ENCODE measurements around the gene SLCO4C1. TPM values are rescaled to one million over a fixed set of nuclear protein-coding genes. Genes with fewer than 3 reads are reported as not detected.

The SLCO4C1 gene
- total RNA-seq, 1 donor from 2014 or later = under 0.01 TPM

DNA sequence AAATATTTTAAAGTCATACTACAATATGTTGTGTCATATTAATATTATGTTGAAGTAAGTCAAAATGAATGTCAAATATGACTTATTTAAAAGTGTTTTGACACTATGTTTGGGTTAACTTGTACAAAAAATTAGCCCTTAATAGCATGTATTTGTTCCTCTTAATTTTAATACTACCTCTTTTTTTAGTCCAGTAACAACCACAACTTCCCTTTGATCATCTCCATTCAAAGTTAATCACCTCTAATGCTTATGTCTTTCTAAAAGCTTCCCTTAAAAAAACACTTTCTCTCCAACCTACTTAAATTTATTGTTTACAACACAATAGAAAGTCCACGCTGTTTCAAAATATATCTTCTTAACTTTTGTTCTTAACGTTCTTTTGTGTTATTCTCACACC lies 9.6 kb downstream of the SLCO4C1 start:
- no peak for TF ChIP-seq CTCF (IDR thresholded peaks at IDR 0.05; ENCODE audit: insufficient read depth, low read length, severe bottlenecking)
- FAIRE-seq = no peak
- H3K27me3 ChIP-seq (ENCODE audit: control insufficient read depth, insufficient read depth, low read length) = no peaks in the 10 kb centered on the region

DNA sequence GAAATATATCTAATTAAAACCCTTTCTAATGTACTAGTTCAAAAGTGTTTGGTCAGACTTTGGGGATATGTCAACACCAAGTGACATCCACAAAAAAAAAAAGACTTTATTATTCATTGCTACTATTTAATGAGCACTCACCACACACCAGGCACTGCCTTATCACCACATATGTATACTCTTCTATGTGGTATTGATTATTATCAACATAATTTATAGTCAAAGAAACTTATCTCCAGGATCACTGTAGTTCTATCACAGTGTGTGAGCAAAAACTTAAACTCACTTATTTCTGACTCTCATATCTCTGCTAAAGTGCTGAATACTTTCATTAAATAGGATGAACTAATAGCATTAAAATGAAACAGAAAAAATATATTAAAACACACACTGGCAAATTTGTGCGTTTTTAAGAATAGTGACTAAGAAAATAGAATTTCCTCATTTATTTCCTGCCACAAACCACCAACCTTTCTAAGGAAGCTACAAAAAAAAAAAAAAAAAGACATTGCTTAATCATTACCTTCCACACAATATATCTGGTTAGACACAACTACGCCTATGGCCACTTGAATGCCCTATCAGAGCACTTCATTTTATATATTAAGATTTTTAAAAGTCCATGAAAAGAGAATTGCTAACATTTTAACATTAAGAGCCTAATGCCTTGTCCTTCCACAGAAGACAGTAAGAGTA lies 12.8 kb downstream of the SLCO4C1 start:
- no peak overlapping the region for H3K4me3 ChIP-seq (ENCODE audit: low read depth, low read length)
- no peaks in the 10 kb centered on the region for H3K27me3 ChIP-seq (ENCODE audit: control insufficient read depth, insufficient read depth, low read length)
- no peak for TF ChIP-seq CTCF (IDR thresholded peaks at IDR 0.05; ENCODE audit: insufficient read depth, low read length, severe bottlenecking)
- no peak for FAIRE-seq
- H3K36me3 ChIP-seq (ENCODE audit: control insufficient read depth, insufficient read depth, low read length) = no peaks in the 10 kb centered on the region
- no peak for DNase-seq (ENCODE audit: low read depth)

More for the DNA sequence above, 9.6 kb downstream of the SLCO4C1 start:
- no peaks in the 10 kb centered on the region for H3K36me3 ChIP-seq (ENCODE audit: control insufficient read depth, insufficient read depth, low read length)
- DNase-seq (ENCODE audit: low read depth) = no peak
- H3K4me3 ChIP-seq (ENCODE audit: low read depth, low read length) = no peak overlapping the region

- no peak for TF ChIP-seq CTCF (IDR thresholded peaks at IDR 0.05; ENCODE audit: insufficient read depth, low read length, severe bottlenecking)
- DNase-seq (ENCODE audit: low read depth) (no peak), FAIRE-seq (no peak)
- H3K27me3 ChIP-seq (ENCODE audit: control insufficient read depth, insufficient read depth, low read length) = no peaks in the 10 kb centered on the region
- no peaks in the 10 kb centered on the region for H3K36me3 ChIP-seq (ENCODE audit: control insufficient read depth, insufficient read depth, low read length)
- H3K4me3 ChIP-seq (ENCODE audit: low read depth, low read length) = no peak overlapping the region
Measured at GRCh38 chr5:102279711-102280110, 16.4 kb downstream of the SLCO4C1 start.

DNA sequence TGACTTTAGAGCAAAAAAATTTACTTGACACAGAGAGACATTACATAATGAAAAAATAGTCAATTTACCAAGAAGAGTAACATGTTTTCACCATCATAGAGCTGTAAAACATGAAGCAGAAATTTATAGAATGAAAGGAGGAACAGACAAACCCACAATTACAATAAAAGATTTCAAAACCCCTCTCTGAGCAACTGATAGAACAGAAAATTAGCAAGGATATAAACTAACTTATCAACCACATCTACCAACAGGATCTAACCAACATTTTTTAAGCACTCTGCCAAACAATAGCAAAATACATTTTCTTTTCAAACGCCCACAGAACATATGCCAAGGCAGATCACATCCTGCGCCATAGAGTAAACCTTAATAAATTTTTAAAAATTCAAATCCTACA lies 17.9 kb downstream of the SLCO4C1 start:
- Histone ChIP-seq H3K27me3 (ENCODE audit: control insufficient read depth, insufficient read depth, low read length) (no peaks in the 10 kb centered on the region), H3K4me3 (ENCODE audit: low read depth, low read length) (no peak overlapping the region), H3K36me3 (ENCODE audit: control insufficient read depth, insufficient read depth, low read length) (no peaks in the 10 kb centered on the region)
- no peak for FAIRE-seq
- no peak for TF ChIP-seq CTCF (IDR thresholded peaks at IDR 0.05; ENCODE audit: insufficient read depth, low read length, severe bottlenecking)
- no peak for DNase-seq (ENCODE audit: low read depth)

DNA sequence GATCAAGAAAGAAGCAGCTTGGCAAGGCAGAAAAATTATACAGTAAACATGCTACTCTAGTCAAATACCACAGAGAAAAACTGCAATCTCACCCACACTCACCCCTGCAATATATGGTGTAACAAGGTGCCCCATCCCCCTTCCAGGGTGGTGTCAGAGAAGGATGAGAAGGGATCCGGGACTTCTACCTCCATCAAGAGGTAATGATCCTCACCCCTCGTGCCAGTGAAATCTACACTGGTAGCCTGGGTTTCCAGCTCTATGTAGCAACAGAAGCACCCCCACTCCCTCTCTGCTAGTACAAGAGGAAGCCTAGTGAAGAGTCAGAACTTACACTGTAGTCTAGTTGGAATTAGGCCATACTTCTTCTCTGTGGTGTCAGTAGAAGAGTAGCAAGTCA lies 18.9 kb downstream of the SLCO4C1 start:
- no peak for FAIRE-seq
- no peak for DNase-seq (ENCODE audit: low read depth)
- no peak for TF ChIP-seq CTCF (IDR thresholded peaks at IDR 0.05; ENCODE audit: insufficient read depth, low read length, severe bottlenecking)
- no peaks in the 10 kb centered on the region for H3K36me3 ChIP-seq (ENCODE audit: control insufficient read depth, insufficient read depth, low read length)
- H3K4me3 ChIP-seq (ENCODE audit: low read depth, low read length) = no peak overlapping the region
- no peaks in the 10 kb centered on the region for H3K27me3 ChIP-seq (ENCODE audit: control insufficient read depth, insufficient read depth, low read length)

DNA sequence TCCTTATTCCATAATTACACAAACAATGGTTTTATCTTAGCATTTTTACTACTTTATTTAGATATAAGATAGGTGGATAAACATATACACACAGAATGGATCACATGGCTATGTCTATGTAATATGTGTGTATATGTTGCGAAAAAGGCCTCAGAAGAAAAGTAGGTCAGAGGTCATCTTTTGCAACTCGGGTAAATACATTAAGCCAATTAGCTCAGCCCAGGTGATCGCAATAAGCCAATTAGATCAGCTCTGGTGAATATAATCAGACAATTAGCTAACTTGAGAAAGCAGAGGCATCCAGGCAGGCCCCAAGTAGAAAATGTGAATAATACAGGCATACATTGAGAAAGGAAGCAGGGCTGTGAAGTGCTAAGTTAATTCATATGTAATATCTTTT lies 24.3 kb downstream of the SLCO4C1 start:
- no peak for FAIRE-seq
- no peak for DNase-seq (ENCODE audit: low read depth)
- no peak for TF ChIP-seq CTCF (IDR thresholded peaks at IDR 0.05; ENCODE audit: insufficient read depth, low read length, severe bottlenecking)
- Histone ChIP-seq H3K4me3 (ENCODE audit: low read depth, low read length) (no peak overlapping the region), H3K27me3 (ENCODE audit: control insufficient read depth, insufficient read depth, low read length) (no peaks in the 10 kb centered on the region), H3K36me3 (ENCODE audit: control insufficient read depth, insufficient read depth, low read length) (no peaks in the 10 kb centered on the region)
